Right atrium auricular region (tissue), 2 donors: Measurements from ENCODE around the gene SSU72. TPM values are rescaled to one million over a fixed set of nuclear protein-coding genes. Genes with fewer than 3 reads are reported as not detected.

Experiments
- DNase-seq: peaks from one replicate; pipeline ENCODE4 v3.0.0-alpha.2; 2019; ENCODE audit warnings: low spot score
- H3K27ac ChIP-seq, 2 donors: fragments of 200-600 bp; sonication (generic); 1 replicate in 1 of 2; 2 replicates in 1 of 2; pipeline ENCODE4 v1.5.1; 2016 to 2019
- H3K27me3 ChIP-seq, 2 donors: fragments of 200-600 bp; sonication (generic); one replicate each; pipeline versions ENCODE4 v1.5.1 to v1.6.0; 2017 to 2019
- H3K36me3 ChIP-seq: fragments of 200-600 bp; sonication (generic); one replicate; pipeline ENCODE4 v1.5.1; 2016
- H3K4me1 ChIP-seq, 2 donors: fragments of 200-600 bp; sonication (generic); one replicate each; pipeline versions ENCODE4 v1.5.1 to v1.6.0; 2017 to 2019
- H3K4me3 ChIP-seq, 2 donors: fragments of 200-600 bp; sonication (generic); 1 replicate in 1 of 2; 2 replicates in 1 of 2; pipeline ENCODE4 v1.5.1; 2017 to 2019; ENCODE audit warnings: mild to moderate bottlenecking in 1 of 2, moderate library complexity in 1 of 2
- H3K9me3 ChIP-seq, 2 donors: fragments of 200-600 bp; sonication (generic); one replicate each; pipeline ENCODE4 v1.5.1; 2019
- total RNA-seq, 2 donors: library from RNA; depleted of rRNA; stranded (reverse); fragments of >200 nt; gene quantifications; one replicate each; pipeline ENCODE4 v1.1.0, GENCODE V29; 2016
- TF ChIP-seq, protein P1 (sequence below), 2 donors: fragments of 200-600 bp; sonication (generic); IDR thresholded peaks; one replicate each; pipeline ENCODE4 v1.5.1; 2019; ENCODE audit warnings: antibody characterized with exemption in 2 of 2

SSU72 gene
- total RNA-seq, 2 donors from 2014 or later, result 98.3 to 121 TPM

DNA sequence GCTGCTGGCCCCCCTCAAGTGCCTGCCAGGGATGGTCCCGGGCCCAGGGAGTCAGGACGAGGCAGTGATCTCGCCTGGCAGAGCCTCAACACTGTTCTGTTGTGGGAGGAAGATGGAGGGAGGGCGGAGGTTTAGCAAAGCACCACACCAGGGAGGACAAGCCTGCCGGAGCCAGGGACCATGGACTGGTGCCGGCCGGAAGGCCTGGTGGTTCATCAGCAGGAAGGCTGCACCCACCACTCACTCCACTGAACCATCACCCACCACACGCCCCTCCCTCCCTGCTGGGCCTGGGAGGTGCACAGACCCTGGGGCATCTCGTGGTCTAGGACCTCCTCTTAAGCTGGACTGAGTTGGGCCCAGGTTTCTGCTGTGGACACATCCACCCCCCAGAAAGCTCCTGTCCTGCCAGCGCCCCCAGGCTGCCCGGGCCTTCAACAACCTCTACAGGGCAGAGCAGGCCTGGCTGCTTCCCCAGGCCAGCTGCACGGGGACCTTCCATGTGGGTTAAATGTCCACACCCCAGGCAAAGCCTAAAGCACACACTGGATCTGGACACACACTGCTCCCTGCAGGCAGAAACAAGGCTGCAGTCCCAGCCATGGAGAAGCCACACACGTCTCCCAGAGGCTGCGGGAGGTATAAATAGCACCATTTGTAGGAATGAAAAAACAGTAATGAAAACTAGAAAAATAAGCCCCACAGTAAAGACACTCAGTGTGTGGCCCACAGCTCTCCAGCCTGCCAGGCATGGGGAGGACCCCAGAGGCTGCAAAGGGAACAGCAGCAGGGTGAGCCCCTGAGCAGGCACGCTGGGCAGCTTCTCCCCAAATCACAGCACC is 23.9 kb downstream of the SSU72 start:
- Histone ChIP-seq H3K27ac (peak overlapping the region in 1 of 2 donors; percentile 17), H3K9me3 (no peaks in the 10 kb centered on the region), H3K36me3 (no peaks in the 10 kb centered on the region), H3K4me3 (no peak overlapping the region), H3K4me1 (peaks cover 0 to 21% of the 10 kb centered on the region in 2 donors), H3K27me3 (no peaks in the 10 kb centered on the region)
- no peak for DNase-seq
- TF ChIP-seq, protein P1, sequence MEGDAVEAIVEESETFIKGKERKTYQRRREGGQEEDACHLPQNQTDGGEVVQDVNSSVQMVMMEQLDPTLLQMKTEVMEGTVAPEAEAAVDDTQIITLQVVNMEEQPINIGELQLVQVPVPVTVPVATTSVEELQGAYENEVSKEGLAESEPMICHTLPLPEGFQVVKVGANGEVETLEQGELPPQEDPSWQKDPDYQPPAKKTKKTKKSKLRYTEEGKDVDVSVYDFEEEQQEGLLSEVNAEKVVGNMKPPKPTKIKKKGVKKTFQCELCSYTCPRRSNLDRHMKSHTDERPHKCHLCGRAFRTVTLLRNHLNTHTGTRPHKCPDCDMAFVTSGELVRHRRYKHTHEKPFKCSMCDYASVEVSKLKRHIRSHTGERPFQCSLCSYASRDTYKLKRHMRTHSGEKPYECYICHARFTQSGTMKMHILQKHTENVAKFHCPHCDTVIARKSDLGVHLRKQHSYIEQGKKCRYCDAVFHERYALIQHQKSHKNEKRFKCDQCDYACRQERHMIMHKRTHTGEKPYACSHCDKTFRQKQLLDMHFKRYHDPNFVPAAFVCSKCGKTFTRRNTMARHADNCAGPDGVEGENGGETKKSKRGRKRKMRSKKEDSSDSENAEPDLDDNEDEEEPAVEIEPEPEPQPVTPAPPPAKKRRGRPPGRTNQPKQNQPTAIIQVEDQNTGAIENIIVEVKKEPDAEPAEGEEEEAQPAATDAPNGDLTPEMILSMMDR (IDR thresholded peaks at IDR 0.05), result peak in 1 of 2 donors; percentile 46

DNA sequence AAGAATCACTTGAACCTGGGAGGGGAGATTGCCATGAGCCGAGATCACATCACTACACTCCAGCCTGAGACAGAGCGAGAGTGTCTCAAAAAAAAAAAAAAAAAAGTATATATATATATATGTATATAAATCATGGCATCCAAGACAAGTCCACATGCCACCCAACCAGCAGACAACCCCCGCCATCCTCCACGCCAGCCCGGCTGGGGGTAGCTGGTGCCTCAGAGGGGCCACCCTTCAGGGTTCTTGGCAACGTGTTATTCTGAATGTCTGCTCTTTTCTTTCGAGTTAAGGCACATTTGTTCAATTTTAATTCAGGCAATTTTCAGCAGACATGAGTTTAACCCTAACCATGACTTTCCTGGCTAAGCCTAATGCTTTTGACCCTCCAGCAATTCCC is 24.6 kb downstream of the SSU72 start:
- TF ChIP-seq, protein P1 (IDR thresholded peaks at IDR 0.05), result no peak
- H3K27ac ChIP-seq, result peak overlapping the region in 1 of 2 donors; percentile 17
- H3K27me3 ChIP-seq, result no peaks in the 10 kb centered on the region
- H3K4me3 ChIP-seq, result no peak overlapping the region
- no peaks in the 10 kb centered on the region for H3K9me3 ChIP-seq
- DNase-seq, result no peak
- no peaks in the 10 kb centered on the region for H3K36me3 ChIP-seq
- H3K4me1 ChIP-seq, result peaks cover 0 to 20% of the 10 kb centered on the region in 2 donors

DNA sequence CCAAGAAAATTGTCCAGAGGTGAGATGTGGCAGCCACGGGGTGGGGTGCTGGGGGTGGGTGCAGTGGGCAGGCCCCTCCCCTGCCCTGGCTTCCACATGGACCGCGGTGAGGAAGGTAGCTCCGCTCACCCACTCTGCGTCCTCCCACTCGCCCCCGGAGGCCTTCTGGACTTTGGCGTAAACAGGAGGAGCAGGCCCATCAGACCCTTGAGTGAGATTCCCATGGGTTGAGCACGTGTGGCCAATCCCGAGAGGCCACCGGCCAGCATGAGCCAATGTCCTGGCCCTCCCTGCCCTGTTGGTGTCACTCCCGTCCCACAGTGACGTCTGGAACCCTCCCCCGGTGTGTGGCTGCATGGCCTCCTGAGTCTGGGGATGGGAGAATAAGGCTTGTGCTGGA is 26.1 kb downstream of the SSU72 start:
- no peaks in the 10 kb centered on the region for H3K36me3 ChIP-seq
- H3K27ac ChIP-seq, result no peak overlapping the region

DNA sequence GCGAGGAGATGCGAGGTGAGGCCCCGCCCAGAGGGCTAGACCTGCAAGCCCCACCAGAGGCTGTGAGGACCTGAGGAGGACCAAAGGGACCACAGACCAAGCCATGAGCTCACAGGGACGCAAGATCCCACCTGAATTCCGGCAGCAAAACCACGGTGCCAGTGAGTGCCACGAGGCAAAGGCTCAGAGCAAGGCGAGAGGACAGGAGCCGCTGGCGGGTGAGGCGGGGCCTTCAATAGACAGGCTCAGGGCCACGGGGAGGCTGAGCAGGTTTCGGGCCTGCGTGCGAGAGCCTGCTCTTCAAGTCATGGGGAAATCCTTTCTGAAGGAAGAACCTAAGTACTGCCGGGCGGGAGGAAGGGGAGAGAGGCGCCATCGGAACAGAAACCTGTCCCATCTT is 27.2 kb downstream of the SSU72 start:
- H3K4me3 ChIP-seq, result no peak overlapping the region
- no peak overlapping the region for H3K27ac ChIP-seq
- TF ChIP-seq, protein P1 (IDR thresholded peaks at IDR 0.05), result no peak

More for the DNA sequence above, 26.1 kb downstream of the SSU72 start:
- H3K27me3 ChIP-seq, result no peaks in the 10 kb centered on the region
- H3K4me1 ChIP-seq, result peaks cover 0 to 18% of the 10 kb centered on the region in 2 donors
- H3K4me3 ChIP-seq, result no peak overlapping the region
- TF ChIP-seq, protein P1 (IDR thresholded peaks at IDR 0.05), result no peak
- H3K9me3 ChIP-seq, result no peaks in the 10 kb centered on the region
- no peak for DNase-seq

DNA sequence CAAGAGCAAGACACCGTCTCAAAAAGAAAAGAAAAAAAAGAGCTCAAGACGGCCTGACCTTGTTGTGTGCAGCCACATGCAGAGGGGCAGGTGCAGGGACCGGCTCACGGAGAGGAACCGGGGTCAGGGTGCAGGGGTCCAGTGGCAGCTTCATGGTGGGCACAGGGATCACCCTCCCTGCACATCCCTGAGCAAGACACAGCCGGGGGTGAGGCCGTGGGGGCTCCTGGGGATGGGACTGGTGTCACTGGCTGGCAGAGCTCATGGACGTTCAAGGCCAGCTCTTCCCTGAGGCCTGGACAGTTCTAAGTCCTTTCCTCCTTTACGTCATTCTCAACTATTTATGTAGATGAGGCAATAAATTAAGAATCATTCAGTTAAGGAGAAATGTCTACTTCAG is 27.7 kb downstream of the SSU72 start:
- Histone ChIP-seq H3K4me3 (no peak overlapping the region), H3K9me3 (no peaks in the 10 kb centered on the region), H3K4me1 (peaks cover 0 to 28% of the 10 kb centered on the region in 2 donors), H3K27me3 (no peaks in the 10 kb centered on the region), H3K36me3 (peaks cover 3% of the 10 kb centered on the region), H3K27ac (no peak overlapping the region)
- no peak for DNase-seq
- TF ChIP-seq, protein P1 (IDR thresholded peaks at IDR 0.05), result no peak

More for the DNA sequence above, 27.2 kb downstream of the SSU72 start:
- H3K27me3 ChIP-seq, result no peaks in the 10 kb centered on the region
- H3K9me3 ChIP-seq, result no peaks in the 10 kb centered on the region
- H3K36me3 ChIP-seq, result peaks cover 3% of the 10 kb centered on the region
- H3K4me1 ChIP-seq, result peaks cover 0 to 28% of the 10 kb centered on the region in 2 donors
- DNase-seq, result no peak
